D341Med (cell line): ENCODE results near the gene LLPH.
"Not testable (repeated sequence)": the region's sequence is repeated elsewhere in the genome, so short reads cannot be mapped to it uniquely, and the experiment has no call there.

Experiments
- DNase-seq: peaks from one replicate; pipeline ENCODE4 v3.0.0; 2012; ENCODE audit warnings: low spot score

Gene LLPH

GRCh38 chr12:66130267-66131066 is at the start of gene LLPH:
TSS of gene LLPH (minus strand) at chr12:66130750. CDS start at chr12:66129106, 1,644 bp downstream.
- peak; percentile 95 for DNase-seq

- no peak for DNase-seq
Observed at GRCh38 chr12:66176105-66176900, 45.8 kb upstream of the LLPH start.

GRCh38 chr12:66174391-66175325 is 44.1 kb upstream of the LLPH start:
- DNase-seq = not testable (repeated sequence)

GRCh38 chr12:66170606-66171005 is 40.1 kb upstream of the LLPH start:
- DNase-seq = no peak

GRCh38 chr12:66169221-66170170 is 38.9 kb upstream of the LLPH start, which contains the start of gene TMBIM4:
TSS of gene TMBIM4 (minus strand) at chr12:66169996. CDS start at chr12:66169951, 45 bp downstream.
- peak; percentile 92 for DNase-seq

- DNase-seq = no peak
Observed at GRCh38 chr12:66168410-66168809, 37.9 kb upstream of the LLPH start.

DNA sequence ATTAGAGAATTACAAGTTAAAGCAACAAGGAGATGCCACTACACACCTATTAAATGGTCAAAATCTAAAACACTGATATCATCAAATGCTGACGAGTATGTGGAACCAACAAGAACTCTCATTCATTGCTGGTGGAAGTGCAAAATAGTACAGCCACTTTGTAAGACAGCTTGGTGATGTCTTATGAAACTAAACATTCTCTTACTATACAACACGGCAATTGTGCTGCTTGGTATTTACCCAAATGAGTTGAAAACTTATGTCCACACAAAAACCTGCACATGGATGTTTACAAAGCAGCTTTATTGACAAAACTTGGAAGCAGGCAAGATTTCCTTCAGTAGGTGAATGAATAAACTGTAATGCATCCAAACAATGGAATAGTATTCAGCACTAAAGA is 36.0 kb upstream of the LLPH start:
- no peak for DNase-seq

GRCh38 chr12:66165141-66165540 is 34.6 kb upstream of the LLPH start:
- DNase-seq = no peak

GRCh38 chr12:66164349-66164821 is 33.8 kb upstream of the LLPH start:
- DNase-seq = no peak

GRCh38 chr12:66163289-66163688 is 32.7 kb upstream of the LLPH start:
- no peak for DNase-seq

- DNase-seq = no peak
Observed at GRCh38 chr12:66162701-66163100, 32.2 kb upstream of the LLPH start.

DNA sequence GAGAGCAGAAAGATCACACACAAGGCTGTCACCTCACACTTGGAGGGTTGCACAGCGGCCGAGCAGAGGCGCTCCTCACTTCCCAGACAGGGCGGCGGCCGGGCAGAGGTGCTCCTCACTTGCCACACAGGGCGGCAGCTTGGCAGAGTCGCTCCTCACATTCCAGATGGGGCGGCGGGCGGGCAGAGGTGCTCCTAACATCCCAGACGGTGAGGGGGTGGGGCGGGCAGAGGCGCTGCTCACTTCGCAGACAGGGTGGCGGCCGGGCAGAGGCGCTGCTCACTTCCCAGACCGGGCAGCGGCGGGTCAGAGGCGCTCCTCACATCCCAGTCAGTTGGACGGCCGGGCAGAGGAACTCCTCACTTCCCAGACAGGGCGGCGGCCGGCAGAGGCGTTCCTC is 30.2 kb upstream of the LLPH start:
- DNase-seq = no peak

- DNase-seq = no peak
Observed at GRCh38 chr12:66159123-66159522, 28.6 kb upstream of the LLPH start.

- no peak for DNase-seq
Observed at GRCh38 chr12:66156654-66157053, 26.1 kb upstream of the LLPH start.

DNA sequence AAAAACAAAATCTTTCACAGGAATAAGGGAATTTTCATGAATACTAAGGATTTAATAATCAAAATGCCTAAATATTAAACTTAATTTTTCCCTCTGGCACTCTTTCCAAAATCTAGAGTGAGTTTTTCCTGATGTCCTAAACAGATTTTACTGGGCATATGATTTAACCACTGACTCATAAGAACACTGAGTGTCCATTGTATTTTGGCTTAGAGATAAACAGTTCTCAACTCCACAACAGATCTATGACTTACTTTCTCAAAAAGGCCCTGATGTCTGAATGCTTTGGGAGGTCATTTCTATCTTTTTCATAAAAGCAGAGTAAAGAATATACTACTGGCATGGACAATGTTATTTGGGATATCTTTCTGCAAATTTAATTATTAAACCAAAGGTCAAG is 24.2 kb upstream of the LLPH start:
- no peak for DNase-seq

DNA sequence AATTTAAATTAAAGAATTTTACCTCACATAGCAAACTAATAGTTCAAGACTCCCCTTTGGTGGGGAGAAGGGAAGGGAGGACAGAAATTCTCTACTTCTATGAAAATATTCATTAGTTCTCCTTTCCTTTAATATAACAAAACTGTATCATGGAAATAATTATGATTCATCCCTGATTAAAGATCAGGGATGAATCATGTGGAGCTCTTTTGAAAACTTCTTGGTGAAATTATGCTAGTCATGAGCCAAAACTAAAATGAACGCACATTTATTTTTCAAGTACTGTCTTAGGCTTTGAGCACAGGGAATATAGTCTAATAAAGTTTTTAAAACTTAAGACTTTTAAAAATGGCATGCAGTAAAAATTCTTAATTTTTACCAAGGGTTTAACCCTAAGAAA is 22.2 kb upstream of the LLPH start:
- no peak for DNase-seq

DNA sequence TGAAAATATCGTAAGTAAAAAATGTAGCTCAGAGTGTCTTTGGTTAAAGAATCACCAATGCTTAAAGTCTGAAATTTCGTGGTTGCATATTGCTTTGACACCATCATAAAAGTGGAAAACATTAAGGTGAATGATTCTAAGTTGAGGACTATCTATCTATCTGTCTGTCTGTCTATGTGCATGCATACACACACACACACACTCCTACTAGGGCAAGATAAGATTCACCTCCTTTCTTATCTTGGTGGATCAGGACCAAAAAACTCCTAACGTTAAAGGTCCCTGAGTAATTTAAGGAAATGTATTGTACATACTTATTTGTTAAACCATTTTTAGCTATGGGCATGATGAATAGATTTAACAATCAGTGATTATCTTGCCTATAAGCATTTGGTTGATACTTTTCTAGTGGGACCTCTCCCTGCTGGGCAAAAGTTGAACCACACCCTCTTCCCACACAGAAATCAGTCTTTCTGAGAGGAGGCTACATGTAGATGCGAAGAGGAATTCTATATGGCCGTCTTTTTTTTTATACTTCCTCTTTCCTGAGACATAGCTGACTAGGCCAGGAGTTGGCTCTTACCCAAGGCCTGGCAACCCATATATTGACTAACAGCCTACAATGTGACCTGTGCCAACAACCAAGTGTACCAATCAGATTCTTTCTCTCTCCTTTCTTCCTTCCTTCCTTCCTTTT is 19.3 kb upstream of the LLPH start:
- no peak for DNase-seq

GRCh38 chr12:66144791-66145754 is 14.5 kb upstream of the LLPH start:
- peak; percentile 46 for DNase-seq

GRCh38 chr12:66143868-66144267 is 13.3 kb upstream of the LLPH start:
- DNase-seq = no peak
